GM19372 (cell line): Measurements from ENCODE around the gene HDLBP.

Experiments
- ATAC-seq: cut with Tn5 transposase; IDR thresholded peaks from one replicate; pipeline ENCODE4 v1.9.1; 2021; ENCODE audit warnings: mild to moderate bottlenecking, low read depth, moderate library complexity; ENCODE audit not compliant: unreplicated experiment

Gene HDLBP

GRCh38 chr2:241234962-241235740 is 80.3 kb downstream of the HDLBP start:
- ATAC-seq: no peak

DNA sequence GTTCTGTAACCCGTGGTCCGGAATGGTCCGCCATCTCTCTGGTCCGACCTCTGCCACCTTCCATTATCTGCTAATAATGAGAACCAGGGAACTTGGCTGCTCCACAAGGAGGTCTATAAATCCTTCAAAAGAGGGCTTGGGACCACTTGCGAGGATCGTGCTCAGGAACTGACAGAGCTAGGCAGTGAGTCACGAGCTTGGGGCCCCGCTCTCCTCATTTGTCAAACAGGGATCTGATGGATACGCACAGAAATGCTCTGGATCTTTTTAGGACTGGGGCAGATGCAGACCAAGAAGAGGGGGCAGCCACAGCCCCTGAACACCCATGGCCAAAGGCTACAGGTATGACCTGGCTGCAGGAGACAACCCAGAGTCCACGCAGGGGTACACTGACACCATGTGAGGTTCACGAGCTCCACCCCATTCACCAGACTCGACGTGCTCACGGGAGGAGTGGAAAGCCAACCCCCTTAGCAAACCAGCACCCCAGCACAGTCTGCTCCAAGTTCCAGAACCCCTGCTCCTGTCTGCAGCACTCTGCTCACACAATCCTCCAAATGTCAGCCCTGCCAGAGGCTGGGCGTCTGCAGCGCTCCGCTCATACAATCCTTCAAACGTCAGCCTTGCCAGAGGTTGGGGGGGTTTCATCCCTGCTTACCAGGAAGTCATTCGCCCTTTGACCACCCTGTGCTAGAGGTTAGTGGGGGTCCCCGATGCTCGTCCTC is 81.2 kb downstream of the HDLBP start:
- no peak for ATAC-seq

DNA sequence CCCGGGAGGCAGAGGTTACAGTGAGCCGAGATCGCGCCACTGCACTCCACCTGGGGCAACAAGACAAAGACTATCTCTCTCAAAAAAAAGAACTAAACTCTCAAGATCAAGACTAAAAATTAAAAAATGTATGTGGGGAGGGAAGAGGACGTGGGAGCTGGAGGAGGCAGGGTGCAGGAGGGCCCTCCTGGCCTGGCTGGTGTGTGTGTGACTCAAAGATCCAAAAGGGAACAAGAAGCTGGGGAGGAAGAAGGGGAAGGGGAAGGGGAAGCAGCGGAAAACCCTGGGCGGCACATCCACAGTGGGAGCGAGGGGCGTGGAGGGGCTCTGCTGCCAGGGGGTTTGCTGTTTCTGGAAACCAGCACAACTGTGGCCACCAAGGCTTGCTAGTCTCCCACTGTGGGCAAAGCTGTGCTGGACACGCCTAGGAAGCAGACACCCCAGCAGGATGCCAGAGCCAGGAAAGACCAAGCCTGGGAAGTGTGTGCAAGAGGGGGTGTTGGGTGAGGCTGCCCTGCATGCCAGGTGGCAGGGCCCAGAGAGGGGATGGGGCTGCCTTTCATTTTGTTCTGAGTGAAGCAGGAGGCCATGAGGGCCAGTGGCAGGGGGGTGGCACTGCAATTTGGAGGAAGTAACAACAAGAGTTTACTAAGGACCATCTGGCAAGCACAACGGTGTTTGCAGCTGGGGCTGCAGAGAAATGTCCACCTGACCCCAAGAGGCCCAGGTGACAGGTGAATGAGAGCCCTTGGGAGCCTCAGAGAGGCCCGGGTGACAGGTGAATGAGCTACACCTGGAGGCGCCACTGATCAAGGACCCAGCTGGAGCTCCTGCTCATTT is 82.5 kb downstream of the HDLBP start:
- no peak for ATAC-seq

- ATAC-seq: no peak
Observed at GRCh38 chr2:241230435-241230834, 85.0 kb downstream of the HDLBP start.

DNA sequence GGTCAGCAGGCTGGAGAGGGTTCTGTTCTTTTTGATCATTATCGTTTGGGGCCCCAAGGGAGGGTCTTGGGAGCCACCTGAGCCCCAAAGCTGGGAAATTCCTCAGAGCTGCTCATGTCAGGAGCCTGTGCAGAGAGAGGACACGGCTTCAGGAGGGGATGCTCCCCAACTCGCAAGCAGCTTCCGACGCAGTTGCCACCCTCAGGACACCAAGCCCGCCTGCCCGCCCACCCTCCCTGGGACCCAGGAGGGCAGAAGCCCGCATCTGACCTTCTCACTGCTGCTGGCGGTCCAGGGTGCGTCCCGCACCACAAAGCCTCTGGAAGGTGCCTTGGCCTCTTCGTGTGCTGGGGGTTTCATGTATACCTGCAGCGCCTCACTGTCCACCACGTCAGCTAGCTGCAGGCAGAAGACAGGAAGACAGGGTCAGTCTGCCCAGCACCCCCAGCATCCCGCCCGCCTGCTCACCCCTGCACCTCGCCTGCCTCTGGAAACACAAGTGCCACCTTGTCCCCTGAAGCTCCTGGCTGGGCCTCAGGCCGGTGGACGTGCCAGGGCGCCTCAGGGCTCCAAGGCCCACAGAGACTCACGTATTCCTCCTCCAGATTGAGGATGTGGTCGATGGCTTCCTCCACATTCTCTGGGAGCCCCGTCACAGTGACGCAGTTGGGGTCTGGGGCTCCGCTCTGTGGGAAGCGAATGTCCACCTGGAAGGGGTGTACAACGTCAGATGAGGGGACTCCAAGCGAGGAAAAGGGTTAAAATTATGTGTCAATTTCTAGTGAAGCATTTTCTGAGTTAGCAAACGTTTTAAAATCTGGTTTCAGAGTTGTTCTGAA is 85.7 kb downstream of the HDLBP start:
- ATAC-seq: no peak

DNA sequence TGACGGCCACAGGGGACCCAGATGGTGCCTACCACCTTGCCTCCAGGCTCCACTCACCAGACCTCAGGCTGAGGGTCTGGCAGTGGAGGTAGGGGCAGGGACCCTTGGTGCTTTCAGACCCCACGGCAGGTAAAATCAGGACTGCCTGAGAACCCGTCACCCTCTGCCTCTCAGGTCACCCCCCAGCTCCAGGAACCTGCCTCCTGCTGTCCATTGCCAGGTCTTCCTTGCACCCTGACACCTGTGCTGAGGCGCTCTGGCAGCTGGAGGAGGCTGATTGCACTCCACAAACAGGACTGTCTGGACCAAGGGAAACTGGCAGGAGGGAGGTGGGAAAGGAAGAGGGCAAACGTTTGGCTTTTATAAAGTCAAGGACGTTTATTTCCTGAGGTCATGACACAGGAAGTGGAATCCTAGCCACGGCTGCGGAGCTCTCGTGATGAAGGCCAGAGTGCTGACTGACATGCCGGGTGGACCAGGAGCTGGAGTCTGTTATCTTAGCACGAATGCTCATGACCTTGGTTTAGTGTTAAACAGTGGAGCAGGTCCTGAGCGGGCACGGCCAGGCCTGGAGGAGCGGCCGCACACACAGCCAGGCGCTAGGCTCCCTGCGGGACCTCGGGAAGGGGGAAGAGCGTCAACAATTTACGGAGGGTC is 86.5 kb downstream of the HDLBP start:
- no peak for ATAC-seq

DNA sequence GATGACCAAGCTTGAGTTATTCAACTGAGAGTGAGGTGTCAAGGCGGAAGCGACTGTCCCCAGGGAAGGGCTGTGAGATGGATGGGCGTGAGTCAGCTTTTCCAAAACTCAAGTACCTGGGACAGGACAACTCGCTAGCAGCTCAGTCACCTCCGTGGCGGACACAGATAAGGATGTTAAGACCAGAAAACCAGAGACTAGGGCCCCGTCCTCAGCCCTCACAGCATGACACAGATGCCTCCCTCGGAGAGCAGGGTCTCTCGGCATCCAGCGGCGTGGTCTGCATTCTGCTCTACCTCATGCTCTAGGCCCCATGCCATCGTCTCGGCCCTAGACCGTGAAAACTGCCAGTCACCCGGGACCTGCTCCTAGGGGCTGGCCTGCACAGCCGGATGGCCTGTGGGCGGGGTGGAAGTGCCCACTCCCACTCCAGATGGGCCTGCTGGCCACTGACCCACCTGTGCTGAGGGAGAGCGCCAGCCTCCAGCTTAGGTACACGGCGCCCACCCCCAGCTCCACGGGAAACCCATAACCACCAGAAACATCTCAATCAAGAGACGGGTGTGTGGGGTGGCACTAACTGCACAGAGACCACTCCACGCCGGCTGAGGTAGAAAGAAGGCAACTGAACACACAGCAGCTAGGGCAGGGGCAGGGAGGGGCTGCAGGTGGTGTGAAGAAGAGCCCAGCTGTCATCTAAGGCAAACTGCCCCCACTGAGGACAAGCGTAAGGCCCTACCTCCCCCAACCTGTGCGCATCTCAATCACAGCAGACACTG is 87.2 kb downstream of the HDLBP start:
- ATAC-seq: no peak

- no peak for ATAC-seq
Observed at GRCh38 chr2:241227594-241227993, 87.9 kb downstream of the HDLBP start.

DNA sequence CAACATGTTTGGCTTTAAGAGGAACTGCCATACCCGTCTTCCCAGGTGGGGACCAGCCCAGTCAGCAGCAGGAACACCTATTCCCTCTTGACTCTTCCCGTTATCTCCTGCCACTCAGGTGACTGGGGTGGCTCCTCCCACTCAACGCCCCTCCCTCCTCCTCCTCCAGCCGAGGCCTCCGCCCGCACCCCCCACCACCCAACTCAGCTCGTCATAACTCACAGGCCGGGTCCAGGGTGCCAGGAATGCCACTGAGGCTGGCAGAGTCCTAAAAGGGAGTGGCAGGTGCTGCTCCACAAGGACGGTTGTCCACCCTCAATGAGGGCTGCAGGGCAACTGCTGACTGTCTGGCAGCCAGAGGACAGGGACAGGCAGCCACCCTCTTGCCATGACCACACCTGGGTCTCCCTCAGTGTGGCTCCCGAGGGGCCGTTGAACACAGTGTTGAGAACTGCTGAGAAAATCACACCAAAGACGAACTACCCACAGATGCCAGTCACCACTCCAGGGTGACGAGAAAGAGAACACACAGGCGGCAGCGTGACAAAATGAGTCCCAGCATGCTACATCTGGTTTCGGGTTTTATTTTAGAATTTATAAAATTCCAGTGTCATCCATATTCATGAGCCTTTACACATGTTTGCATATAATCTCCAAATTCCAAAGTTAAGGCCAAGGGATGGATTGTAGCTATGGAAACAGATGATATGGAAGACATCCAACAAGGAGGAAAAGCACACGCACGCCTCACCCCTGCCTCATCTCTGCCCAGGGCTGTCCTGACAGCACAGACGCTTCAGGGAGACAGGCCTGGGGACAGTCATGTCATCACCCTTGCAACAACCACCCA is 88.5 kb downstream of the HDLBP start:
- no peak for ATAC-seq

GRCh38 chr2:241225983-241226382 is 89.5 kb downstream of the HDLBP start:
- ATAC-seq: no peak

DNA sequence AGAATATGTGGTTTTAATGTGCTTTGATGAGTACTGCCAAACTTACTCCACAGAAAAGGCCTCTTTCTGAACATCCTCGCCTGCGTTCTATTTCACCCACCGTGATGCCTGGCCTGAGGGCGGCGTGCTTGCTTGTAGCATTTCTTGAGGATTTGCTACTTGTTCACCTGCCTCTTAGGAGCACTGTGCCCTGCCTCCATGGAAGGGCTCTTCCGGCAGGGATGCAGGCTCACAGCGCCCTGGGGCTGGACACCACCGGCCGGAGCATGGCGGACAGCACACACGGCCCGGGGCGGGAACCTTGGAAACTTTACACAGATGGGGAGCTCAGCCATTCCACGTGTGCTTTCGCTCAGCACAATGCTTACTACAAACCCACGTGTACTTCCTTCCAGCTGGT is 89.9 kb downstream of the HDLBP start:
- ATAC-seq: no peak

- no peak for ATAC-seq
Observed at GRCh38 chr2:241224851-241225438, 90.5 kb downstream of the HDLBP start.

DNA sequence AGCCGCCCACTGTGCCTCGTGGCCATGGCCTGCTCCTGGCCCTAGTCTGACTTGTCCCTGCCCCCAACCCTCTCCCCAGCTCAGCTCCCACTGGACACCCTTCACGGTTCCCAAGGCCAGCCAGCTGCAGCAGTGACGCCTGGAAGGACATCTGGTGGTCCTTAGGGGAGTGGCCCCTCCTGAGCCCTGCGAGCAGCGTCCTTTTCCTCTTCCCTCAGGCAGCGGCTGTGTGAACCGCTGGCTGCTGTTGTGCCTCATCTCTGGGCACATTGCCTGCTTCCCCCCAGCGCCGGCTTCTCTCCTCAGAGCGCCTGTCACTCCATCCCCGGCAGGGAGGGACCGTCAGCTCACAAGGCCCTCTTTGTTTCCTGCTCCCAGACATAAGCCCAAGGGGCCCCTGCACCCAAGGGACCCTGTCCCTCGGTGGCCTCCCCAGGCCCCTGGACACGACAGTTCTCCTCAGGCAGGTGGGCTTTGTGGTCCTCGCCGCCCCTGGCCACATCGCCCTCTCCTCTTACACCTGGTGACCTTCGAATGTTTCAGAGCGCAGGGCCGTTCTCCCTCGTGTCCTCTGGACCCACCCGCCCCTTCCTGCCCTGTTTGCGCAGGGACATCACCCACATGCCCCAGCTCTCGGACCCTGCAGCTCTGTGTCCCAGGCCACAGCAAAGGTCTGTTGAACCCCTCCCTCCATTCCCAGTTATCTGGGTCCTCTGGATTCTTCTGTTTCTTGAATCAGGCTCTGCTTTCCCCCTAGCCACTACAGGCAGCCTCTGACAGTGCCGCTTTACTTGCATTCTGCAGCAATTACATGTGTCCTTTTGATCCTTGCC is 91.2 kb downstream of the HDLBP start:
- ATAC-seq: no peak

DNA sequence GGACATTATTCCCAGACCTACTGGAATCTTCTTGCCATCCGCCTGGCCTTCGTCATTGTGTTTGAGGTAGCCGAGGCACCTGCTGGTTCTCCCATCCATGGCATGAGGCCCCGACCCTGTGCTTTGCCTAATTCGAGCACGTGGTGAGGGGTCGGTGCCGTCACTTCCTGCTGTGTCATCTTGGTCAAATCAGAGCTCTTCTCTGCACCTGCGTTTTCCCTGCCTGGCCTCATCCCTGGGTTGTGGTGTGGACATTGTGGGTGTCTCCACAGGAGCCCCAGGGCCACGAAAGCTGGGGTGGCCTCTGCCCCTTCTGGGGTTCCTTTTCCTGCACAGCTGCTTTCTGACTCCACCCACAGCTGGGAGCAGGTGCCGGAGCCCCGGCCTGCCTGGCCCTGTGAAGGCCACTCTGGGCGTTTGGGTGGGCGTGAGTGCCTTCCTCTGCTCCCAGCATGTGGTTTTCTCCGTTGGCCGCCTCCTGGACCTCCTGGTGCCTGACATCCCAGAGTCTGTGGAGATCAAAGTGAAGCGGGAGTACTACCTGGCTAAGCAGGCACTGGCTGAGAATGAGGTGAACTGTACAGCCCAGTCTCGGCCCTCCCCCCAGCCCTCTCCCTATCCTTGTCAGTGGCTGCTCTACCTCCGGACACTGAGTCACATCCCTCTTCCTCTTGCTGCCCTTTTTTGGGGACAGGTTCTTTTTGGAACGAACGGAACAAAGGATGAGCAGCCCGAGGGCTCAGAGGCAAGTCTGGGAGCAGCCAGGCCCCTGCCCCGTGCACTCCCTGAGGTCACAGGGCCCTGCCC is 92.1 kb downstream of the HDLBP start:
- no peak for ATAC-seq

GRCh38 chr2:241219856-241220356 is 95.6 kb downstream of the HDLBP start:
- ATAC-seq: no peak

DNA sequence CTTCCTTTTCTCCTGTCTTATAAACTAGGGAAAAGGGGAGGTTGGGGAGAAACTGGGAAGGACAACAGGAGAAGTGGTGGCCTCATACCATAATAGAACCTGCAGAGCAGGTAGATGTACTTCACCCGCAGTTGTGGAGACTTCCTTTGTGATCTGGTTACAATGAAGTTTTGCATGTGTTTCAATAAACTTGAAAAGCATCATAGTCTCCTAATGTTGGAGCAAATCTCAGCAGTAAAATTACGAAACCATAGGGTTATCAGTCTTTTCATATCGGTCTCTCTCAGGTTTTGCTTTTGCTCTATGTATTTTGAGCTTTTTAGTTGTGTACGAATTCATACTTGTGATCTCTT is 96.5 kb downstream of the HDLBP start:
- no peak for ATAC-seq
